ENCODE data around the gene ADAM30. TPM values are rescaled to one million over a fixed set of nuclear protein-coding genes. Genes with fewer than 3 reads are reported as not detected.

Gene ADAM30
- total RNA-seq, 1 donor from 2014 or later: not detected

- H3K9me3 Mint-ChIP-seq: no peaks in the 10 kb centered on the region
- peaks cover 79% of the 10 kb centered on the region for H3K36me3 Mint-ChIP-seq
- no peak overlapping the region for H3K27ac Mint-ChIP-seq
Measured at GRCh38 chr1:119920104-119920968, 24.0 kb upstream of the ADAM30 start.

DNA sequence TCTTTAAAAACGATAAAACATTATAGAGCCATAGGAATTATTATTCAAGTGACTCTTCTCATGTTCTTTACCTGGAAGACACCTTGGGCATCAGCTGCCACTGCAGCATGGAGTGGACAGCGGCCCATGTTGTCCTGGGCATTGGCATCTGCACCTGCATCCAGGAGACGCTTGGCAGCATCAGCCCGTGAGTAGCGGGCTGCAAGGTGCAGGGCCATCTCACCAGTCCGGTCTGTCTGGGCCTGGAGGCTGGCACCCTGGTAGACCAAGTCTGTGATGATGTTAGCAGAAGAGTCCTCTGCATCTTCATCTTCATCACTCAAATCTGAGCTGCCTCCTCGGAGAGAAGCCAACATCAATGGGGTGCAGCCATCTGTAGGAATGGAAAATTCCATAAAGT lies 22.9 kb upstream of the ADAM30 start:
- no peak for DNase-seq (ENCODE audit: extremely low spot score, unreplicated experiment)
- H3K4me1 Mint-ChIP-seq (ENCODE audit: unreplicated experiment): peaks cover 4% of the 10 kb centered on the region
- TF ChIP-seq, protein P1, sequence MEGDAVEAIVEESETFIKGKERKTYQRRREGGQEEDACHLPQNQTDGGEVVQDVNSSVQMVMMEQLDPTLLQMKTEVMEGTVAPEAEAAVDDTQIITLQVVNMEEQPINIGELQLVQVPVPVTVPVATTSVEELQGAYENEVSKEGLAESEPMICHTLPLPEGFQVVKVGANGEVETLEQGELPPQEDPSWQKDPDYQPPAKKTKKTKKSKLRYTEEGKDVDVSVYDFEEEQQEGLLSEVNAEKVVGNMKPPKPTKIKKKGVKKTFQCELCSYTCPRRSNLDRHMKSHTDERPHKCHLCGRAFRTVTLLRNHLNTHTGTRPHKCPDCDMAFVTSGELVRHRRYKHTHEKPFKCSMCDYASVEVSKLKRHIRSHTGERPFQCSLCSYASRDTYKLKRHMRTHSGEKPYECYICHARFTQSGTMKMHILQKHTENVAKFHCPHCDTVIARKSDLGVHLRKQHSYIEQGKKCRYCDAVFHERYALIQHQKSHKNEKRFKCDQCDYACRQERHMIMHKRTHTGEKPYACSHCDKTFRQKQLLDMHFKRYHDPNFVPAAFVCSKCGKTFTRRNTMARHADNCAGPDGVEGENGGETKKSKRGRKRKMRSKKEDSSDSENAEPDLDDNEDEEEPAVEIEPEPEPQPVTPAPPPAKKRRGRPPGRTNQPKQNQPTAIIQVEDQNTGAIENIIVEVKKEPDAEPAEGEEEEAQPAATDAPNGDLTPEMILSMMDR (conservative IDR thresholded peaks at IDR 0.05): no peak
- peaks cover 79% of the 10 kb centered on the region for H3K36me3 Mint-ChIP-seq
- no peaks in the 10 kb centered on the region for H3K9me3 Mint-ChIP-seq
- H3K4me3 Mint-ChIP-seq: no peak overlapping the region
- H3K27me3 Mint-ChIP-seq: no peaks in the 10 kb centered on the region
- H3K27ac Mint-ChIP-seq: no peak overlapping the region

More at GRCh38 chr1:119920104-119920968, 24.0 kb upstream of the ADAM30 start:
- Mint-ChIP-seq H3K27me3 (no peaks in the 10 kb centered on the region), H3K4me1 (ENCODE audit: unreplicated experiment) (peaks cover 4% of the 10 kb centered on the region), H3K4me3 (no peak overlapping the region)
- TF ChIP-seq, protein P1 (conservative IDR thresholded peaks at IDR 0.05): no peak
- no peak for DNase-seq (ENCODE audit: extremely low spot score, unreplicated experiment)

DNA sequence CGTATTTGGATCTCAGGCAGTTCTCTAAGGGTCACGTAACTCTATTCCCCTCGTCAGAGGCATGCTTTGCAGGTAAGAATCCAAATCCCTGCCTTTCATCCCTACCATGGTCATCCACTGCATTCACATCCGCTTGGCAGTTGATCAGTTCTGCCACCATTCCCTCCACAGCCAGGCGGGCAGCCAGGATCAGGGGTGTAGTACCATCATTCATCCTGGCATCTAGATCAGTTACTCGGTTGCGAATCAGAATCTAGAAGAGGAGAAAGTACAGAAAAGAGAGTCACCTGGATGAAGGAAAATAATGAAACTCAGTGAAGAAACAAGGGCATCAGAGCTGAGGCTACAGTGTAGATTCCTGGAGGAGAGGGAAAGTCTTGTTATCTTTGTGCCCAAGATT lies 22.0 kb upstream of the ADAM30 start:
- Mint-ChIP-seq H3K36me3 (peaks cover 80% of the 10 kb centered on the region), H3K4me3 (no peak overlapping the region), H3K9me3 (no peaks in the 10 kb centered on the region), H3K4me1 (ENCODE audit: unreplicated experiment) (peaks cover 4% of the 10 kb centered on the region), H3K27ac (no peak overlapping the region), H3K27me3 (no peaks in the 10 kb centered on the region)
- DNase-seq (ENCODE audit: extremely low spot score, unreplicated experiment): no peak
- TF ChIP-seq, protein P1 (conservative IDR thresholded peaks at IDR 0.05): no peak

GRCh38 chr1:119917304-119918055 lies 21.2 kb upstream of the ADAM30 start:
- Mint-ChIP-seq H3K9me3 (no peaks in the 10 kb centered on the region), H3K36me3 (peaks cover 74% of the 10 kb centered on the region), H3K27me3 (no peaks in the 10 kb centered on the region), H3K4me3 (no peak overlapping the region), H3K27ac (no peak overlapping the region), H3K4me1 (ENCODE audit: unreplicated experiment) (peaks cover 4% of the 10 kb centered on the region)
- no peak for DNase-seq (ENCODE audit: extremely low spot score, unreplicated experiment)
- TF ChIP-seq, protein P1 (conservative IDR thresholded peaks at IDR 0.05): no peak

- Mint-ChIP-seq H3K27me3 (no peaks in the 10 kb centered on the region), H3K9me3 (no peaks in the 10 kb centered on the region), H3K4me1 (ENCODE audit: unreplicated experiment) (peaks cover 4% of the 10 kb centered on the region), H3K4me3 (no peak overlapping the region), H3K27ac (peak overlapping the region; percentile 35), H3K36me3 (peaks cover 59% of the 10 kb centered on the region)
- TF ChIP-seq, protein P1 (conservative IDR thresholded peaks at IDR 0.05): no peak
- DNase-seq (ENCODE audit: extremely low spot score, unreplicated experiment): no peak
Measured at GRCh38 chr1:119915517-119915916, 19.2 kb upstream of the ADAM30 start.

Measured in type B pancreatic cell (in vitro differentiated cells).